ENCODE results near the gene CNTNAP2. TPM values are rescaled to one million over a fixed set of nuclear protein-coding genes. Genes with fewer than 3 reads are reported as not detected.

The CNTNAP2 gene
- total RNA-seq, 1 experiment from 2014 or later, result 42.5 TPM

DNA sequence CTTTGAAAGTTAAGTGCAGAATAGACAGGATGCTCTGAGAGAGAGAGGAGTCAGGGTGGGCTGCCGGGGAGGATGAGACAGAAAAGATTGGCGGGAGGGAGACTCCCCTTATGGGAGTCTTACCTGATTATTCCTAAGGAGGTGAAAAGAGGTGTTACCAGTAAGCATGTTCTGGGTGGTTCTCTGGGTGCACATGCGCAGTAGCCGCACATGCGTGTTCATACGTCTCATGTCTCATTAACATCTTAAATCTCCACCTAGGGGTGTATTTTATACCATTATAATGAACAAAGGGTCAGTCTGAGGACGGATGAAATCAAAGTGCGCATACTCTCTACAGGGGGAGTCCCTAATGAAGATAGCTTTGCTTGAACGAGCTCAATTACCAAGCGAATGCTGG, 1881.0 kb downstream of the CNTNAP2 start:
- Mint-ChIP-seq H3K4me3 (ENCODE audit: unreplicated experiment) (no peak overlapping the region), H3K36me3 (ENCODE audit: insufficient read depth, unreplicated experiment) (no peaks in the 10 kb centered on the region), H3K27ac (ENCODE audit: unreplicated experiment) (no peak overlapping the region), H3K4me1 (ENCODE audit: low read depth, unreplicated experiment) (no peaks in the 10 kb centered on the region), H3K27me3 (ENCODE audit: insufficient read depth, unreplicated experiment) (peaks cover 3% of the 10 kb centered on the region), H3K9me3 (ENCODE audit: unreplicated experiment) (no peaks in the 10 kb centered on the region)
- BruUV-seq (replicated peaks), result no TSS peak
- no peaks in the 10 kb centered on the region for H3K27me3 ChIP-seq (replicated peaks; ENCODE audit: control insufficient read depth, insufficient read depth, low read length)
- intact Hi-C loops (cut with micrococcal nuclease; ENCODE audit: unreplicated experiment), result no loop called here
- H3K36me3 ChIP-seq (ENCODE audit: control insufficient read depth, insufficient read depth, low read length), result no peaks in the 10 kb centered on the region
- CTCF ChIA-PET, result interaction anchor here (0.7 kb wide), 1 partner anchor 56 kb away, joined by 3 read pairs; no protein-coding TSS in a partner anchor
- TF ChIP-seq, protein P1, sequence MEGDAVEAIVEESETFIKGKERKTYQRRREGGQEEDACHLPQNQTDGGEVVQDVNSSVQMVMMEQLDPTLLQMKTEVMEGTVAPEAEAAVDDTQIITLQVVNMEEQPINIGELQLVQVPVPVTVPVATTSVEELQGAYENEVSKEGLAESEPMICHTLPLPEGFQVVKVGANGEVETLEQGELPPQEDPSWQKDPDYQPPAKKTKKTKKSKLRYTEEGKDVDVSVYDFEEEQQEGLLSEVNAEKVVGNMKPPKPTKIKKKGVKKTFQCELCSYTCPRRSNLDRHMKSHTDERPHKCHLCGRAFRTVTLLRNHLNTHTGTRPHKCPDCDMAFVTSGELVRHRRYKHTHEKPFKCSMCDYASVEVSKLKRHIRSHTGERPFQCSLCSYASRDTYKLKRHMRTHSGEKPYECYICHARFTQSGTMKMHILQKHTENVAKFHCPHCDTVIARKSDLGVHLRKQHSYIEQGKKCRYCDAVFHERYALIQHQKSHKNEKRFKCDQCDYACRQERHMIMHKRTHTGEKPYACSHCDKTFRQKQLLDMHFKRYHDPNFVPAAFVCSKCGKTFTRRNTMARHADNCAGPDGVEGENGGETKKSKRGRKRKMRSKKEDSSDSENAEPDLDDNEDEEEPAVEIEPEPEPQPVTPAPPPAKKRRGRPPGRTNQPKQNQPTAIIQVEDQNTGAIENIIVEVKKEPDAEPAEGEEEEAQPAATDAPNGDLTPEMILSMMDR (IDR thresholded peaks at IDR 0.05; ENCODE audit: insufficient read depth in 1 of 2, low read depth in 1 of 2, low read length in 1 of 2, severe bottlenecking in 1 of 2, unreplicated experiment in 1 of 2), result no peak
- no peaks in the 10 kb centered on the region for H3K4me1 ChIP-seq
- peaks cover under 1% of the 10 kb centered on the region; the same call in 1 of the 2 replicates for H3K9me3 ChIP-seq
- no peak for DNase-seq
- POLR2A ChIA-PET, result no interaction called here
- H3K4me3 ChIP-seq (ENCODE audit: low read depth, low read length), result no peak overlapping the region

GRCh38 chr7:147999962-148000361, 1883.4 kb downstream of the CNTNAP2 start:
- H3K36me3 ChIP-seq (ENCODE audit: control insufficient read depth, insufficient read depth, low read length), result no peaks in the 10 kb centered on the region
- H3K9me3 ChIP-seq, result no peaks in the 10 kb centered on the region
- Mint-ChIP-seq H3K9me3 (ENCODE audit: unreplicated experiment) (no peaks in the 10 kb centered on the region), H3K36me3 (ENCODE audit: insufficient read depth, unreplicated experiment) (no peaks in the 10 kb centered on the region), H3K4me3 (ENCODE audit: unreplicated experiment) (no peak overlapping the region), H3K4me1 (ENCODE audit: low read depth, unreplicated experiment) (no peaks in the 10 kb centered on the region), H3K27me3 (ENCODE audit: insufficient read depth, unreplicated experiment) (peaks cover 6% of the 10 kb centered on the region), H3K27ac (ENCODE audit: unreplicated experiment) (no peak overlapping the region)
- ChIA-PET POLR2A (no interaction called here), CTCF (no interaction called here)
- TF ChIP-seq, protein P1 (IDR thresholded peaks at IDR 0.05; ENCODE audit: insufficient read depth in 1 of 2, low read depth in 1 of 2, low read length in 1 of 2, severe bottlenecking in 1 of 2, unreplicated experiment in 1 of 2), result no peak
- intact Hi-C loops (cut with micrococcal nuclease; ENCODE audit: unreplicated experiment), result no loop called here
- BruUV-seq (replicated peaks), result no TSS peak
- no peak overlapping the region for H3K4me3 ChIP-seq (ENCODE audit: low read depth, low read length)
- no peaks in the 10 kb centered on the region for H3K27me3 ChIP-seq (replicated peaks; ENCODE audit: control insufficient read depth, insufficient read depth, low read length)
- no peak for DNase-seq
- no peaks in the 10 kb centered on the region for H3K4me1 ChIP-seq

DNA sequence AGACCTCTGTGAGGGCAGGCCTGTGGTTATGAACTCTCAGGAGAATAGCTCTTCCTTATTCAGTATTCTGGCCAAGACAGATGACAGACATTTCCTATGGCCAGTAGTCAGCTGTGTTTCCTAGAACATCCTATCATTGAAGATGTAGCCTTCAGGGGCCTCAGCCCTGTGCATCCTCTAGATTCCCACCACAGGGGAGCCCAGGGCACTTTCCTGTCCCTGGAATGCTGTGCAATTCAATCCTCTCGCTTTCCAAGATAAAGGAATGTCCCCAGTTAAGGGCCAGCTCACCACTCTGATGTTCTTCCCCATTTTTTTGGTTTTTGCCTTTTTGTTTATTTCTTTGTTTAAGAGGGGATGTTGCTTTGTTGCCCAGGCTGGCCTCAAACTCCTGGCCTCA, 1895.2 kb downstream of the CNTNAP2 start:
- CTCF ChIA-PET, result no interaction called here
- Mint-ChIP-seq H3K4me3 (ENCODE audit: unreplicated experiment) (no peak overlapping the region), H3K4me1 (ENCODE audit: low read depth, unreplicated experiment) (no peaks in the 10 kb centered on the region), H3K27me3 (ENCODE audit: insufficient read depth, unreplicated experiment) (peaks cover 13% of the 10 kb centered on the region), H3K9me3 (ENCODE audit: unreplicated experiment) (no peaks in the 10 kb centered on the region), H3K27ac (ENCODE audit: unreplicated experiment) (no peak overlapping the region), H3K36me3 (ENCODE audit: insufficient read depth, unreplicated experiment) (no peaks in the 10 kb centered on the region)
- no peak overlapping the region for H3K4me3 ChIP-seq (ENCODE audit: low read depth, low read length)
- intact Hi-C loops (cut with micrococcal nuclease; ENCODE audit: unreplicated experiment), result no loop called here
- no peaks in the 10 kb centered on the region for H3K4me1 ChIP-seq
- BruUV-seq (replicated peaks), result no TSS peak
- TF ChIP-seq, protein P1 (IDR thresholded peaks at IDR 0.05; ENCODE audit: insufficient read depth in 1 of 2, low read depth in 1 of 2, low read length in 1 of 2, severe bottlenecking in 1 of 2, unreplicated experiment in 1 of 2), result no peak
- H3K9me3 ChIP-seq, result no peaks in the 10 kb centered on the region
- no peaks in the 10 kb centered on the region for H3K27me3 ChIP-seq (replicated peaks; ENCODE audit: control insufficient read depth, insufficient read depth, low read length)
- H3K36me3 ChIP-seq (ENCODE audit: control insufficient read depth, insufficient read depth, low read length), result no peaks in the 10 kb centered on the region
- no peak for DNase-seq
- POLR2A ChIA-PET, result no interaction called here

Measured in Caco-2 (cell line).